ENCODE data around the gene SLC26A3.

DNA sequence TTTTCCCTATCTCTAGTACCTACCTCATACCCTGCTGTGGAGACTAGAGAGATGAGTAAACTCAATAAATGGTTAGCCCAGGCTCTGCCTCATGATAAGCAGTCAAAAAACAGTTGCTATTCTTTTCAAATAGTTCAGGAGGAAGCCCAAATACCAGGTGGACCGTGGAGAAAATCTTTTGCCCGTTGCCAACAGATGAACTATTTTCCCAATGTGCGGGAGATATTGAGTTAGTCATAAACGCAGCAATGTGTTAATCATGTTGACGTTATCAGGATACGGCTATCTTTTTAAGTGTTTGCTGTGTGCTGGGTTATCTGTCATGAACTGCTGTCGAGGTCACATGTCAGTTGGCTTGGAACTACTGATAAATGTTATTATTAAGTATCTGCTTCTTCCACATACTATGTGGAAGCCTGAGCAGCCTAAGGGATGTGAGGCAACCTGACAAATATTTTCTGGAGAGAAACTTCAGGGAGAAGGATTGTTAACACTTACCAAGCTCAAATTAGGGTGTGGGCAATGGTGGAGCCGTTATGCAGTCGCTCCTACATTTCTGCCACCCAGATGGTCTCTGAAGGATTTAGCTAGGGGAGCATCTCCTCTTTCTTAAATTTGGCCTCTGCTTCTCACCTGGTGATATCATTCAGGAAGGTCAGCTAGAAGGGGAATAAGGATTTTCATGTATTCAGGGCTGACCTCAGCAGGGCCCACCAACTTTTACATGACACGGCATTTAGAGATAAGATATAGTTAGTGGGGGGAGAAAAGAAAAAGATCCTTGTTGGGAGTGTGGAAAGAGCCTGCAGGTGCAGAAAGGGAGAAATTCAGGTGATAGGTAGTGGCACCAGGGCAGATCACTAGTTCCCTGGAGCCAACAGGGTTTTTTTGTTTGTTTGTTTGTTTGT, 33.5 kb upstream of the SLC26A3 start:
- no peak for TF ChIP-seq EGR1 (IDR thresholded peaks at IDR 0.05; ENCODE audit: borderline replicate concordance, low read depth, low read length)
- TF ChIP-seq CHD1 (IDR thresholded peaks at IDR 0.05; ENCODE audit: low read depth, low read length) = no peak
- no peak for TF ChIP-seq EZH2 (IDR thresholded peaks at IDR 0.05; ENCODE audit: low read depth, low read length, severe bottlenecking)
- TF ChIP-seq, protein P1, sequence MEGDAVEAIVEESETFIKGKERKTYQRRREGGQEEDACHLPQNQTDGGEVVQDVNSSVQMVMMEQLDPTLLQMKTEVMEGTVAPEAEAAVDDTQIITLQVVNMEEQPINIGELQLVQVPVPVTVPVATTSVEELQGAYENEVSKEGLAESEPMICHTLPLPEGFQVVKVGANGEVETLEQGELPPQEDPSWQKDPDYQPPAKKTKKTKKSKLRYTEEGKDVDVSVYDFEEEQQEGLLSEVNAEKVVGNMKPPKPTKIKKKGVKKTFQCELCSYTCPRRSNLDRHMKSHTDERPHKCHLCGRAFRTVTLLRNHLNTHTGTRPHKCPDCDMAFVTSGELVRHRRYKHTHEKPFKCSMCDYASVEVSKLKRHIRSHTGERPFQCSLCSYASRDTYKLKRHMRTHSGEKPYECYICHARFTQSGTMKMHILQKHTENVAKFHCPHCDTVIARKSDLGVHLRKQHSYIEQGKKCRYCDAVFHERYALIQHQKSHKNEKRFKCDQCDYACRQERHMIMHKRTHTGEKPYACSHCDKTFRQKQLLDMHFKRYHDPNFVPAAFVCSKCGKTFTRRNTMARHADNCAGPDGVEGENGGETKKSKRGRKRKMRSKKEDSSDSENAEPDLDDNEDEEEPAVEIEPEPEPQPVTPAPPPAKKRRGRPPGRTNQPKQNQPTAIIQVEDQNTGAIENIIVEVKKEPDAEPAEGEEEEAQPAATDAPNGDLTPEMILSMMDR (IDR thresholded peaks at IDR 0.05; ENCODE audit: control extremely low read depth in 1 of 3, insufficient read depth in 1 of 3, low read depth in 1 of 3, low read length in 3 of 3) = no peak
- no peak for TF ChIP-seq POLR2A (IDR thresholded peaks at IDR 0.05; ENCODE audit: control extremely low read depth in 1 of 2, low read depth in 2 of 2, low read length in 2 of 2)
- no peak for TF ChIP-seq ZNF274 (IDR thresholded peaks at IDR 0.05; ENCODE audit: borderline replicate concordance, extremely low read depth, low read length)
- TF ChIP-seq ASH2L (IDR thresholded peaks at IDR 0.05; ENCODE audit: low read length) = no peak
- no peak for TF ChIP-seq POLR2AphosphoS5 (IDR thresholded peaks at IDR 0.05; ENCODE audit: low read depth, low read length)
- TF ChIP-seq BACH1 (IDR thresholded peaks at IDR 0.05; ENCODE audit: low read length) = no peak
- TF ChIP-seq CBX8 (IDR thresholded peaks at IDR 0.05; ENCODE audit: borderline replicate concordance, low read depth, low read length) = no peak
- TF ChIP-seq CREB1 (IDR thresholded peaks at IDR 0.05) = no peak
- TF ChIP-seq RNF2 (IDR thresholded peaks at IDR 0.05; ENCODE audit: borderline replicate concordance, low read depth, low read length, missing control alignments, poor library complexity, severe bottlenecking) = no peak
- no peak for TF ChIP-seq TCF12 (IDR thresholded peaks at IDR 0.05; ENCODE audit: low read depth, low read length)
- no peak for TF ChIP-seq TEAD4 (IDR thresholded peaks at IDR 0.05; ENCODE audit: low read depth, low read length)
